Tibial nerve (tissue), 4 donors: ENCODE data around the gene ISG15. TPM values are rescaled to one million over a fixed set of nuclear protein-coding genes. Genes with fewer than 3 reads are reported as not detected.
A peak's percentile ranks its signal among the peaks of the same experiment; 100 is the strongest.
"Not testable (repeated sequence)": the region's sequence is repeated elsewhere in the genome, so short reads cannot be mapped to it uniquely, and the experiment has no call there.

ENCODE experiments used
- DNase-seq, 2 donors: peaks; one replicate each; pipeline ENCODE4 v3.0.0-alpha.2; 2019; ENCODE audit warnings: low spot score in 2 of 2
- H3K27ac ChIP-seq, 4 donors: fragments of 200-600 bp; sonication (generic) in 3 of 4; one replicate each; pipeline ENCODE4 v1.5.1; 2017 to 2019; ENCODE audit warnings: mild to moderate bottlenecking in 1 of 4
- H3K27me3 ChIP-seq, 2 donors: fragments of 200-600 bp; sonication (generic) in 1 of 2; one replicate each; pipeline versions ENCODE4 v1.5.1 to v1.6.0; 2017 to 2019
- H3K36me3 ChIP-seq, 3 donors: fragments of 200-600 bp; sonication (generic); one replicate each; pipeline ENCODE4 v1.5.1; 2018 to 2019
- H3K4me1 ChIP-seq, 4 donors: fragments of 200-600 bp; sonication (generic) in 3 of 4; one replicate each; pipeline ENCODE4 v1.5.1; 2017 to 2019
- H3K4me3 ChIP-seq, 4 donors: fragments of 200-600 bp; sonication (generic) in 3 of 4; one replicate each; pipeline ENCODE4 v1.5.1; 2017 to 2019; ENCODE audit warnings: mild to moderate bottlenecking in 1 of 4, moderate library complexity in 1 of 4
- H3K9me3 ChIP-seq, 4 donors: fragments of 200-600 bp; sonication (generic) in 3 of 4; one replicate each; pipeline ENCODE4 v1.5.1; 2017 to 2019
- EP300 ChIP-seq, 2 donors: sonication (generic); formaldehyde crosslinking; IDR thresholded peaks; one replicate each; pipeline ENCODE4 v1.6.1; 2017; ENCODE audit warnings: antibody characterized with exemption in 2 of 2, mild to moderate bottlenecking in 1 of 2
- POLR2A ChIP-seq, 2 donors: fragments of 450-650 bp; IDR thresholded peaks; one replicate each; pipeline ENCODE4 v1.6.1; 2017; ENCODE audit warnings: antibody characterized with exemption in 2 of 2, mild to moderate bottlenecking in 2 of 2, moderate library complexity in 2 of 2
- WGBS, 2 donors: methylation state at CpG; one replicate each; pipeline ENCODE4 v1.1.5; 2018; 5-methylcytosine and 5-hydroxymethylcytosine counted together
- total RNA-seq, 4 donors: library from RNA; depleted of rRNA; stranded (reverse); fragments of >200 nt; gene quantifications; one replicate each; pipeline ENCODE4 v1.1.0, GENCODE V29; 2016
- TF ChIP-seq, protein P1 (sequence below), 5 experiments: fragments of 200-600 bp in 3 of 5; fragments of 450-650 bp in 2 of 5; sonication (generic) in 3 of 5; IDR thresholded peaks; one replicate each; pipeline ENCODE4 v1.5.1; 2016 to 2019; ENCODE audit warnings: antibody characterized with exemption in 5 of 5, mild to moderate bottlenecking in 3 of 5, moderate library complexity in 2 of 5

ISG15 gene
- total RNA-seq, 4 donors from 2014 or later = 29.1 to 65.4 (median 48.7) TPM

DNA sequence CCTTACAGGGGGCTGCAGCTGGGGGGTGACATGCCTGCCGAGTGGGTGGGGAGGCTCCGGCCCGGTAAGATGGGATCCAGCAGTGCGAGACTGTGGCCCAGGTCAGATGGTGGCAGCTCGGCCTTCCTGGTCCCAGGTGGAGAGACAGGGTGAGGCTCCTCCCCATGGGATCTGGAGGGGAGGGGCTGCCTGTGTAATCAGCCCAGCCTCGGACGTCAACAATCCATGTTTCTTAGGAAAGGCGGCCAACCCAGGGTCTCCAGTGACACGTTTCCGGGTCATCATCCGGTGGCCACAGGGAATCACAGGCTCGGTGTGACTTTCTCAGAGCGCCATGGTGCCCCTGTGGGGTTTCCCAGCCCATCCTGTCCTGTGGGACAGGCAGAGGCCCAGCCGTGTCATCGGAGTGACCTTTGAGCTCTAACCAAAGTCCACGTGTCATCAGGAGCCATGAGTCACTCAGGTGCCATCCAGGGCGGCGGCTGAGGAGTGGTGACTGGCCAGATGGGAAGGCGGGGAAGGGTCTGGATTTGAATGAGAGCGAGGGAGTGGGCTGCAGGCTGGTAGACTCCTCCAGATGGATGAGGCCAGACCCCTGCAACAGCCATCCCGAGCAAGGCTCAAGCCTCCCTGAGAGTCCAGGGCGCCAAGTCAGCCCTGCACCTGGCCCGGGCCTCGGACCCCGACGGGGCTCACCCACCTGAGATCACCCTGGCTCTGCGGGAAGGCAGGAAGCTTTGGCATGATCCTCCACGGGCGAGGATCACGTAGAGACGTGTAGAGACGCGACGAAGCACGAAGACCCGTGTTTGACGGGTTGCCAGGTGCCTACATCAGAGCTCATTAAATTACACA is 6.8 kb upstream of the ISG15 start:
- 78 to 85% methylated on average over 29 to 37 of the region's 37 CpGs for WGBS, 2 donors
- DNase-seq = no peak
- H3K4me1 ChIP-seq = peaks cover 0 to 21% (median 8%) of the 10 kb centered on the region in 4 donors
- peaks cover 2 to 43% of the 10 kb centered on the region in 2 donors for H3K27me3 ChIP-seq
- TF ChIP-seq, protein P1, sequence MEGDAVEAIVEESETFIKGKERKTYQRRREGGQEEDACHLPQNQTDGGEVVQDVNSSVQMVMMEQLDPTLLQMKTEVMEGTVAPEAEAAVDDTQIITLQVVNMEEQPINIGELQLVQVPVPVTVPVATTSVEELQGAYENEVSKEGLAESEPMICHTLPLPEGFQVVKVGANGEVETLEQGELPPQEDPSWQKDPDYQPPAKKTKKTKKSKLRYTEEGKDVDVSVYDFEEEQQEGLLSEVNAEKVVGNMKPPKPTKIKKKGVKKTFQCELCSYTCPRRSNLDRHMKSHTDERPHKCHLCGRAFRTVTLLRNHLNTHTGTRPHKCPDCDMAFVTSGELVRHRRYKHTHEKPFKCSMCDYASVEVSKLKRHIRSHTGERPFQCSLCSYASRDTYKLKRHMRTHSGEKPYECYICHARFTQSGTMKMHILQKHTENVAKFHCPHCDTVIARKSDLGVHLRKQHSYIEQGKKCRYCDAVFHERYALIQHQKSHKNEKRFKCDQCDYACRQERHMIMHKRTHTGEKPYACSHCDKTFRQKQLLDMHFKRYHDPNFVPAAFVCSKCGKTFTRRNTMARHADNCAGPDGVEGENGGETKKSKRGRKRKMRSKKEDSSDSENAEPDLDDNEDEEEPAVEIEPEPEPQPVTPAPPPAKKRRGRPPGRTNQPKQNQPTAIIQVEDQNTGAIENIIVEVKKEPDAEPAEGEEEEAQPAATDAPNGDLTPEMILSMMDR (IDR thresholded peaks at IDR 0.05) = no peak
- TF ChIP-seq POLR2A (IDR thresholded peaks at IDR 0.05) (no peak), EP300 (IDR thresholded peaks at IDR 0.05) (no peak)
- H3K36me3 ChIP-seq = no peaks in the 10 kb centered on the region
- no peak overlapping the region for H3K4me3 ChIP-seq
- no peaks in the 10 kb centered on the region for H3K9me3 ChIP-seq
- H3K27ac ChIP-seq = peak overlapping the region in 1 of 4 donors; percentile 38

GRCh38 chr1:1010131-1010530 is 3.2 kb upstream of the ISG15 start:
- H3K9me3 ChIP-seq, H3K27ac ChIP-seq, H3K4me3 ChIP-seq, H3K36me3 ChIP-seq, DNase-seq: not testable (repeated sequence)
- 87% methylated on average over 8 of the region's 8 CpGs for WGBS, 2 donors
- Histone ChIP-seq H3K4me1 (peaks cover 0 to 35% (median 14%) of the 10 kb centered on the region in 4 donors), H3K27me3 (peaks cover 2 to 21% of the 10 kb centered on the region in 2 donors)

DNA sequence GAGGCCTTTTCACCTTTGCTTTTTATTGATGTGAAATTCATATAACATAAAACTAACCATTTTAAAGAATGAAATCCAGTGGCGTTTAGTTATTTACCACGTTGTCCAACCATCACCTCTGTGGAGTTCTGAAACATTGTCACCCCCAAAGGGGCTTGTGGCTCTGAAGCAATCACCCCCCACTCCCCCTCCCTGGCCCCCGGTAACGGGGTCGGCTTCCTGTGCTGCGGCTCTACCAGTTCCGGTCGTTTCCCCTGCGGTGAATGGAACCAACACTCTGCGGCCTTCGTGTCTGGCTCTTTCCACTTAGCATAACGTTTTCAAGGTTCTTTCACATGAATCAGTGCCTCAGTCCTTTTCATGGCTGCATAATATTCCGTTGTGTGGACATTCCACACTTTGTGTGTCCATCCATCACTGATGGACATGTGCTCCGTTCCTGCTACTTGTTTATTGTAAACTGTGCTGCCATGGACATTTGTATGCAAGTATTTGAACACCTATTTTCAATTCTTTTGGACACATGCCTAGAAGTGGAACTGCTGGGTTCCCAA is 1.8 kb upstream of the ISG15 start:
- 80 to 81% methylated on average over 14 of the region's 14 CpGs for WGBS, 2 donors
- peaks cover 0 to 28% (median 12%) of the 10 kb centered on the region in 4 donors for H3K4me1 ChIP-seq
- H3K36me3 ChIP-seq = no peaks in the 10 kb centered on the region
- peaks cover 0 to 7% of the 10 kb centered on the region in 2 donors for H3K27me3 ChIP-seq
- no peak overlapping the region for H3K4me3 ChIP-seq
- no peak for DNase-seq
- no peaks in the 10 kb centered on the region for H3K9me3 ChIP-seq
- H3K27ac ChIP-seq = no peak overlapping the region
- no peak for TF ChIP-seq EP300 (IDR thresholded peaks at IDR 0.05)
- TF ChIP-seq, protein P1 (IDR thresholded peaks at IDR 0.05) = no peak
- TF ChIP-seq POLR2A (IDR thresholded peaks at IDR 0.05) = no peak

DNA sequence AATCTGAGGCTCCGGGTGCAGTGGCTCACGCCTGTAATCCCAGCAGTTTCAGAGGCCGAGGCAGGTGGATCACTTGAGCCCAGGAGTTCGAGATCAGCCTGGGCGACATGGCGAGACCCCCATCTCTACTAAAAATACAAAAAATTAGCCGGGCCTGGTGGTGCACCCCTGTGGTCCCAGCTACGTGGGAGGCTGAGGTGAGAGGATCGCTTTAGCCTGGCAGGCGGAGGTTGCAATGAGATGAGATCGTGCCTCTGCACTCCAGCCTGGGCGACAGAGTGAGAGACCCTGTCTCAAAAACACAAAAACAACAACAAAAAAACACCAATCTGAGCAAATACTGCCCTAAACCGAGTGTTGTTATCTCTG is 577 bp upstream of the ISG15 start:
- H3K4me1 ChIP-seq = peaks cover 0 to 28% (median 12%) of the 10 kb centered on the region in 4 donors
- 56 to 61% methylated on average over 13 of the region's 13 CpGs for WGBS, 2 donors
- not testable (repeated sequence) for DNase-seq, H3K27me3 ChIP-seq, H3K9me3 ChIP-seq, H3K36me3 ChIP-seq
- H3K27ac ChIP-seq = peak overlapping the region; percentile 71 to 93 (median 85)
- peak overlapping the region; percentile 43 to 72 (median 54) for H3K4me3 ChIP-seq

GRCh38 chr1:1013922-1014648 is 788 bp downstream of the ISG15 start:
- DNase-seq = no peak
- peak overlapping the region; percentile 71 to 93 (median 85) for H3K27ac ChIP-seq
- H3K4me3 ChIP-seq = peak overlapping the region; percentile 43 to 72 (median 54)
- TF ChIP-seq POLR2A (IDR thresholded peaks at IDR 0.05) = no peak
- H3K9me3 ChIP-seq = no peaks in the 10 kb centered on the region
- peaks cover 0 to 35% (median 12%) of the 10 kb centered on the region in 4 donors for H3K4me1 ChIP-seq
- H3K27me3 ChIP-seq = no peaks in the 10 kb centered on the region
- WGBS, 2 donors = 25 to 43% methylated on average over 20 to 33 of the region's 41 CpGs
- H3K36me3 ChIP-seq = no peaks in the 10 kb centered on the region

GRCh38 chr1:1014799-1015681 is 1.7 kb downstream of the ISG15 start:
- H3K27ac ChIP-seq = peak overlapping the region; percentile 71 to 93 (median 85)
- H3K4me3 ChIP-seq = peak overlapping the region in 1 of 4 donors; percentile 72
- TF ChIP-seq, protein P1 (IDR thresholded peaks at IDR 0.05) = peak in 2 of 5 experiments; percentile 21 to 24
- TF ChIP-seq POLR2A (IDR thresholded peaks at IDR 0.05) = no peak
- TF ChIP-seq EP300 (IDR thresholded peaks at IDR 0.05) = no peak
- no peaks in the 10 kb centered on the region for H3K27me3 ChIP-seq
- H3K4me1 ChIP-seq = peaks cover 0 to 36% (median 12%) of the 10 kb centered on the region in 4 donors
- H3K9me3 ChIP-seq = no peaks in the 10 kb centered on the region
- no peaks in the 10 kb centered on the region for H3K36me3 ChIP-seq
- no peak for DNase-seq
- 69% methylated on average over 19 to 20 of the region's 20 CpGs for WGBS, 2 donors

DNA sequence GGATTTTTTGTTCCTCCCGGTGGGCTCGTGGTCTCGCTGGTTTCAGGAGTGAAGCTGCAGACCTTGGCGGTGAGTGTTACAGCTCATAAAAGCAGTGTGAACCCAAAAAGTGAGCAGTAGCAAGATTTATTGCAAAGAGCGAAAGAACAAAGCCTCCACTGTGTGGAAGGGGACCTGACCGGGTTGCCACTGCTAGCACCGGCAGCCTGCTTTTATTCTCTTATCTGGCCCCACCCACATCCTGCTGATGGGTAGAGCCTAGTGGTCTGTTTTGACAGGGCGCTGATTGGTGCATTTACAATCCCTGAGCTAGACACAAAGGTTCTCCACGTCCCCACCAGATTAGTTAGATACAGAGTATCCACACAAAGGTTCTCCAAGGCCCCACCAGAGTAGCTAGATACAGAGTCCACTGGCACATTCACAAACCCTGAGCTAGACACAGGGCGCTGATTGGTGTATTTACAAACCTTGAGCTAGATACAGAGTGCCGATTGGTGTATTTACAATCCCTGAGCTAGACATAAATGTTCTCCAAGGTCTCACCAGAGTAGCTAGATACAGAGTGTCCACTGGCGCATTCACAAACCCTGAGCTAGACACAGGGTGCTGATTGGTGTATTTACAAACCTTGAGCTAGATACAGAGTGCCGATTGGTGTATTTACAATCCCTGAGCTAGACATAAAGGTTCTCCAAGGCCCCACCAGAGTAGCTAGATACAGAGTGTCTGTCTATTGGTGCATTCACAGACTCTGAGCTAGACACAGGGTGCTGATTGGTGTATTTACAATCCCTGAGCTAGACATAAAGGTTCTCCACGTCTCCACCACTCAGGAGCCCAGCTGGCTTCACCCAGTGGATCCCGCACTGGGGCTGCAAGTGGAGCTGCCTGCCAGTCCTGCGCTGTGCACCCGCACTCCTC is 4.4 kb downstream of the ISG15 start:
- not testable (repeated sequence) for H3K4me3 ChIP-seq, DNase-seq, H3K27me3 ChIP-seq, H3K27ac ChIP-seq, H3K9me3 ChIP-seq, H3K36me3 ChIP-seq
- peaks cover 0 to 49% (median 25%) of the 10 kb centered on the region in 4 donors for H3K4me1 ChIP-seq
- WGBS, 2 donors = 65 to 68% methylated on average over 14 to 17 of the region's 17 CpGs

- not testable (repeated sequence) for H3K27me3 ChIP-seq, H3K9me3 ChIP-seq, H3K27ac ChIP-seq, H3K4me3 ChIP-seq, H3K36me3 ChIP-seq, DNase-seq
- peaks cover 0 to 46% (median 25%) of the 10 kb centered on the region in 4 donors for H3K4me1 ChIP-seq
- 91% methylated on average over 13 to 24 of the region's 26 CpGs for WGBS, 2 donors
These were observed 5.0 kb downstream of the ISG15 start for GRCh38 chr1:1018321-1018685.
